Testis (tissue), 3 donors: ENCODE measurements around the gene TIMM17A. TPM values are rescaled to one million over a fixed set of nuclear protein-coding genes. Genes with fewer than 3 reads are reported as not detected.

Source experiments
- DNase-seq: peaks from one replicate; pipeline ENCODE4 v3.0.0-alpha.2; 2019
- H3K27ac ChIP-seq, 2 donors: fragments of 200-600 bp; sonication (generic); one replicate each; pipeline ENCODE4 v1.5.1; 2019
- H3K27me3 ChIP-seq: fragments of 200-600 bp; sonication (generic); one replicate; pipeline ENCODE4 v1.5.1; 2019
- H3K36me3 ChIP-seq: fragments of 200-600 bp; sonication (generic); one replicate; pipeline ENCODE4 v1.5.1; 2017; ENCODE audit warnings: low read depth; ENCODE audit errors: missing control alignments
- H3K4me1 ChIP-seq: fragments of 200-600 bp; sonication (generic); one replicate; pipeline ENCODE4 v1.5.1; 2019
- H3K4me3 ChIP-seq, 2 donors: fragments of 200-600 bp; sonication (generic); one replicate each; pipeline ENCODE4 v1.5.1; 2017 to 2019
- H3K9me3 ChIP-seq: fragments of 200-600 bp; sonication (generic); one replicate; pipeline ENCODE4 v1.5.1; 2017
- CTCF ChIP-seq, 3 experiments: fragments of 450-650 bp in 2 of 3; fragments of 200-600 bp in 1 of 3; sonication (generic) in 1 of 3; IDR thresholded peaks; one replicate each; pipeline ENCODE4 v1.5.1; 2016 to 2019; ENCODE audit warnings: antibody characterized with exemption in 3 of 3, mild to moderate bottlenecking in 2 of 3, moderate library complexity in 1 of 3
- POLR2A ChIP-seq: fragments of 450-650 bp; IDR thresholded peaks from one replicate; pipeline ENCODE4 v1.6.1; 2017; ENCODE audit warnings: antibody characterized with exemption, mild to moderate bottlenecking, moderate library complexity
- WGBS, 2 donors: methylation state at CpG; one replicate each; pipeline ENCODE4 v1.1.5; 2018; 5-methylcytosine and 5-hydroxymethylcytosine counted together
- intact Hi-C: fragments of 100-400 bp; cut with DNase I; formaldehyde crosslinking; loops from one replicate; pipeline ENCODE4 v1.15.1; 2023; ENCODE audit warnings: low total_unique reads
- polyA plus RNA-seq: library from polyadenylated mRNA; stranded (reverse); fragments of 350-450 nt; fragmentation: Illumina TruSeq; extraction: RNeasy Lipid Tissue Mini Kit (QIAGEN cat#74804); gene quantifications from one replicate; pipeline ENCODE4 v1.2.3, GENCODE V29; 2014; ENCODE audit warnings: low read depth, low replicate concordance; ENCODE audit not compliant: insufficient read depth
- total RNA-seq, 2 donors: library from RNA; depleted of rRNA; stranded (reverse); fragments of >200 nt; gene quantifications; one replicate each; pipeline ENCODE4 v1.2.3, GENCODE V29; 2016

The TIMM17A gene
- total and polyA plus RNA-seq, 3 donors from 2014 or later = 22.7 to 42.5 (median 24.7) TPM

- intact Hi-C loops = no loop called here
- H3K27me3 ChIP-seq = no peaks in the 10 kb centered on the region
- peak within 1 kb of the TSS; percentile 79 to 90 for H3K27ac ChIP-seq
- TF ChIP-seq POLR2A (peak; percentile 87), CTCF (IDR thresholded peaks at IDR 0.05) (no peak)
- H3K4me1 ChIP-seq = peaks cover 20% of the 10 kb centered on the region
- DNase-seq = peak; percentile 96
- no peaks in the 10 kb centered on the region for H3K36me3 ChIP-seq
- H3K9me3 ChIP-seq = no peaks in the 10 kb centered on the region
- H3K4me3 ChIP-seq = peak within 1 kb of the TSS; percentile 66 to 69
- WGBS, 2 donors = 0 to 1% methylated on average over 24 to 28 of the region's 28 CpGs
These were observed 8.9 kb upstream of the TIMM17A start, which contains the start of gene LMOD1 for GRCh38 chr1:201946224-201946908. Gene LMOD1 (minus strand): TSS chr1:201946548. CDS start chr1:201946340, 208 bp downstream.

- Histone ChIP-seq H3K4me3 (no peak overlapping the region), H3K4me1 (peaks cover 20% of the 10 kb centered on the region), H3K36me3 (no peaks in the 10 kb centered on the region), H3K27me3 (no peaks in the 10 kb centered on the region), H3K9me3 (no peaks in the 10 kb centered on the region), H3K27ac (peak overlapping the region; percentile 79 to 90)
- no peak for DNase-seq
- 42 to 59% methylated on average over 3 of the region's 3 CpGs for WGBS, 2 donors
- intact Hi-C loops = no loop called here
- TF ChIP-seq POLR2A (no peak), CTCF (IDR thresholded peaks at IDR 0.05) (no peak)
These were observed 7.7 kb upstream of the TIMM17A start for GRCh38 chr1:201947697-201948008.

GRCh38 chr1:201949491-201949890 lies 5.8 kb upstream of the TIMM17A start:
- no peak for DNase-seq
- Histone ChIP-seq H3K27me3 (no peaks in the 10 kb centered on the region), H3K4me1 (peaks cover 20% of the 10 kb centered on the region), H3K36me3 (no peaks in the 10 kb centered on the region), H3K9me3 (no peaks in the 10 kb centered on the region), H3K4me3 (no peak overlapping the region), H3K27ac (peak overlapping the region; percentile 66 to 74)
- TF ChIP-seq CTCF (IDR thresholded peaks at IDR 0.05) (no peak), POLR2A (no peak)
- intact Hi-C loops = no loop called here

- no peaks in the 10 kb centered on the region for H3K9me3 ChIP-seq
- 32 to 36% methylated on average over 24 of the region's 24 CpGs for WGBS, 2 donors
- H3K27me3 ChIP-seq = no peaks in the 10 kb centered on the region
- H3K36me3 ChIP-seq = no peaks in the 10 kb centered on the region
- TF ChIP-seq POLR2A = no peak
- no peak for TF ChIP-seq CTCF (IDR thresholded peaks at IDR 0.05)
- intact Hi-C loops = loop anchor here (5.0 kb wide), 1 partner anchor 57 kb away; no protein-coding TSS in a partner anchor
- no peak for DNase-seq
- H3K27ac ChIP-seq = peak overlapping the region; percentile 82 to 90
- peak overlapping the region; percentile 60 to 84 for H3K4me3 ChIP-seq
- peaks cover 13% of the 10 kb centered on the region for H3K4me1 ChIP-seq
These were observed 867 bp upstream of the TIMM17A start for GRCh38 chr1:201954263-201955008.
